Prostate gland (tissue), 2 donors: Measurements from ENCODE around the gene PHLPP1.

ENCODE experiments used
- CTCF ChIP-seq, 4 experiments: fragments of 200-600 bp in 2 of 4; fragments of 450-650 bp in 2 of 4; sonication (generic) in 2 of 4; IDR thresholded peaks; 1 replicate in 3 of 4; 2 replicates in 1 of 4; pipeline ENCODE4 v1.5.1; 2016 to 2019; ENCODE audit warnings: antibody characterized with exemption in 4 of 4, mild to moderate bottlenecking in 2 of 4, moderate library complexity in 2 of 4
- POLR2A ChIP-seq: fragments of 450-650 bp; IDR thresholded peaks from one replicate; pipeline ENCODE4 v1.6.1; 2016; ENCODE audit warnings: antibody characterized with exemption, mild to moderate bottlenecking
- POLR2AphosphoS5 ChIP-seq: sonication (generic); formaldehyde crosslinking; IDR thresholded peaks from one replicate; pipeline ENCODE4 v1.6.1; 2017; ENCODE audit warnings: antibody characterized with exemption

- no peak for TF ChIP-seq POLR2AphosphoS5
- TF ChIP-seq POLR2A = no peak
- TF ChIP-seq CTCF (IDR thresholded peaks at IDR 0.05) = no peak
Measured at GRCh38 chr18:62754026-62754425, 38.7 kb downstream of the PHLPP1 start.
